Limb (tissue), 2 donors: ENCODE results near the gene SIL1.
A peak's percentile ranks its signal among the peaks of the same experiment; 100 is the strongest.

Source experiments
- DNase-seq, 2 donors: peaks; one replicate each; pipeline ENCODE4 v3.0.0-alpha.2; 2016; ENCODE audit errors: extremely low spot score in 2 of 2

The SIL1 gene

GRCh38 chr5:138985683-138986082, 212.5 kb downstream of the SIL1 start:
- no peak for DNase-seq

GRCh38 chr5:138985256-138985655, 212.9 kb downstream of the SIL1 start:
- no peak for DNase-seq

GRCh38 chr5:138983984-138984383, 214.2 kb downstream of the SIL1 start:
- no peak for DNase-seq

GRCh38 chr5:138981586-138981985, 216.6 kb downstream of the SIL1 start:
- DNase-seq: no peak

GRCh38 chr5:138981131-138981530, 217.0 kb downstream of the SIL1 start:
- DNase-seq: no peak

GRCh38 chr5:138980441-138980840, 217.7 kb downstream of the SIL1 start:
- DNase-seq: no peak

GRCh38 chr5:138979684-138980280, 218.4 kb downstream of the SIL1 start:
- DNase-seq: no peak

- no peak for DNase-seq
Observed at GRCh38 chr5:138978581-138978980, 219.6 kb downstream of the SIL1 start.

GRCh38 chr5:138978080-138978479, 220.1 kb downstream of the SIL1 start:
- no peak for DNase-seq

GRCh38 chr5:138975098-138975847, 222.9 kb downstream of the SIL1 start:
- DNase-seq: no peak

GRCh38 chr5:138974227-138975063, 223.7 kb downstream of the SIL1 start:
- DNase-seq: peak in 1 of 2 donors; percentile 42

- no peak for DNase-seq
Observed at GRCh38 chr5:138972836-138973235, 225.3 kb downstream of the SIL1 start.

GRCh38 chr5:138972230-138972629, 225.9 kb downstream of the SIL1 start:
- no peak for DNase-seq

GRCh38 chr5:138969323-138970002, 228.7 kb downstream of the SIL1 start:
- no peak for DNase-seq

GRCh38 chr5:138968601-138969000, 229.6 kb downstream of the SIL1 start:
- no peak for DNase-seq

GRCh38 chr5:138967791-138968448, 230.2 kb downstream of the SIL1 start:
- DNase-seq: no peak

GRCh38 chr5:138966236-138966985, 231.8 kb downstream of the SIL1 start:
- no peak for DNase-seq

GRCh38 chr5:138965626-138966025, 232.5 kb downstream of the SIL1 start:
- DNase-seq: no peak

- no peak for DNase-seq
Observed at GRCh38 chr5:138964647-138965201, 233.4 kb downstream of the SIL1 start.

GRCh38 chr5:138963763-138964371, 234.3 kb downstream of the SIL1 start:
- DNase-seq: no peak
